IMR-90 (cell line): ENCODE results near the gene TPO. TPM values are rescaled to one million over a fixed set of nuclear protein-coding genes. Genes with fewer than 3 reads are reported as not detected.

Experiments
- ATAC-seq: fragments of 200-7000 bp; cut with Tn5 transposase; 2 replicates; pipeline ENCODE4 v1.9.1; 2020; ENCODE audit warnings: low read depth, mild to moderate bottlenecking, moderate library complexity
- BruUV-seq: library from RNA; stranded (reverse); fragments of 400-500 nt; replicated peaks from 2 replicates; lab custom pipeline; 2021; lab: Mats Ljungman, UMichigan
- CTCF ChIA-PET: fragments of 300-600 bp; formaldehyde crosslinking; extraction: SDS; loops from one replicate; lab custom pipeline; 2021; ENCODE audit warnings: antibody characterized with exemption; lab: Yijun Ruan, JAX
- POLR2A ChIA-PET: fragments of 300-600 bp; sonication (Branson Sonifier 250); formaldehyde crosslinking; loops from one replicate; lab custom pipeline; 2022; ENCODE audit warnings: antibody characterized with exemption; ENCODE audit not compliant: unreplicated experiment; lab: Charles Lee
- DNase-seq: peaks from one replicate; pipeline ENCODE4 v3.0.0; 2013
- H2AFZ ChIP-seq: replicated peaks from 2 replicates; pipeline ENCODE3; 2013; ENCODE audit warnings: low read length, mild to moderate bottlenecking; ENCODE audit not compliant: poor library complexity
- H2AK5ac ChIP-seq: 2 replicates; pipeline ENCODE4 v1.6.1; 2013; ENCODE audit warnings: low read depth, low read length, inconsistent platforms
- H2AK9ac ChIP-seq: replicated peaks from 2 replicates; pipeline ENCODE3; 2013; ENCODE audit warnings: mild to moderate bottlenecking, low read depth, low read length, moderate library complexity; ENCODE audit not compliant: poor library complexity
- H2BK120ac ChIP-seq: 2 replicates; pipeline ENCODE4 v1.6.1; 2013; ENCODE audit warnings: low read depth, low read length, inconsistent platforms
- H2BK15ac ChIP-seq: 3 replicates; pipeline ENCODE4 v1.6.1; 2013; ENCODE audit warnings: low read depth, low read length, inconsistent platforms
- H2BK20ac ChIP-seq: 2 replicates; pipeline ENCODE4 v1.6.1; 2013; ENCODE audit warnings: low read depth, mild to moderate bottlenecking, inconsistent platforms, low read length, moderate library complexity
- H2BK5ac ChIP-seq: 2 replicates; pipeline ENCODE4 v1.6.1; 2013; ENCODE audit warnings: mild to moderate bottlenecking, low read depth, low read length, inconsistent platforms; ENCODE audit not compliant: poor library complexity, severe bottlenecking
- H3K14ac ChIP-seq: replicated peaks from 2 replicates; pipeline ENCODE4 v1.6.1; 2013; ENCODE audit warnings: low read depth, low read length, inconsistent platforms
- H3K18ac ChIP-seq: 2 replicates; pipeline ENCODE4 v1.6.1; 2013; ENCODE audit warnings: low read depth, low read length, control low read depth
- H3K23ac ChIP-seq: 2 replicates; pipeline ENCODE4 v1.6.1; 2013; ENCODE audit warnings: low read depth, low read length, inconsistent platforms
- H3K27ac ChIP-seq: 2 replicates; pipeline ENCODE4 v1.5.1; 2013; ENCODE audit warnings: mild to moderate bottlenecking, control low read depth, low read length; ENCODE audit not compliant: insufficient read depth
- H3K27me3 ChIP-seq: 2 replicates; pipeline ENCODE4 v1.6.1; 2013; ENCODE audit warnings: low read length; ENCODE audit not compliant: control insufficient read depth, insufficient read depth
- H3K36me3 ChIP-seq: 2 replicates; pipeline ENCODE4 v1.6.1; 2013; ENCODE audit warnings: low read length, mixed read lengths; ENCODE audit not compliant: control insufficient read depth, insufficient read depth
- H3K4ac ChIP-seq: 2 replicates; pipeline ENCODE4 v1.6.1; 2013; ENCODE audit warnings: low read depth, low read length, inconsistent platforms
- H3K4me1 ChIP-seq: 2 replicates; pipeline ENCODE4 v1.6.1; 2013; ENCODE audit warnings: low read length, mixed read lengths; ENCODE audit not compliant: control insufficient read depth, insufficient read depth
- H3K4me2 ChIP-seq: 2 replicates; pipeline ENCODE4 v1.6.1; 2013; ENCODE audit warnings: low read depth, mild to moderate bottlenecking, control low read depth, low read length, moderate library complexity
- H3K4me3 ChIP-seq: 2 replicates; pipeline ENCODE4 v1.5.1; 2013; ENCODE audit warnings: low read depth, mild to moderate bottlenecking, control low read depth, low read length, moderate library complexity; ENCODE audit not compliant: insufficient read depth
- H3K56ac ChIP-seq: 2 replicates; pipeline ENCODE4 v1.6.1; 2013; ENCODE audit warnings: low read length, inconsistent platforms; ENCODE audit not compliant: insufficient read depth; ENCODE audit errors: extremely low read depth
- H3K79me1 ChIP-seq, 2 experiments: 2 replicates each; pipeline ENCODE4 v1.6.1; 2013; ENCODE audit warnings: low read length in 2 of 2, inconsistent platforms in 1 of 2, low read depth in 1 of 2
- H3K9ac ChIP-seq: 2 replicates; pipeline ENCODE4 v1.6.1; 2013; ENCODE audit warnings: low read depth, low read length, control low read depth
- H3K9me1 ChIP-seq: 2 replicates; pipeline ENCODE4 v1.6.1; 2013; ENCODE audit warnings: low read length, inconsistent platforms; ENCODE audit not compliant: insufficient read depth
- H3K9me3 ChIP-seq: 2 replicates; pipeline ENCODE4 v1.6.1; 2013; ENCODE audit warnings: low read length; ENCODE audit not compliant: control insufficient read depth, insufficient read depth
- H4K20me1 ChIP-seq: 2 replicates; pipeline ENCODE4 v1.6.1; 2013; ENCODE audit warnings: low read length, inconsistent platforms; ENCODE audit not compliant: insufficient read depth
- H4K5ac ChIP-seq: 2 replicates; pipeline ENCODE4 v1.6.1; 2013; ENCODE audit warnings: mild to moderate bottlenecking, low read depth, low read length, control low read depth
- H4K8ac ChIP-seq, 2 experiments: 2 replicates each; pipeline ENCODE4 v1.6.1; 2013; ENCODE audit warnings: low read depth in 2 of 2, low read length in 2 of 2, control low read depth in 1 of 2, inconsistent platforms in 1 of 2
- H4K91ac ChIP-seq: 2 replicates; pipeline ENCODE4 v1.6.1; 2013; ENCODE audit warnings: low read depth, low read length, inconsistent platforms; ENCODE audit not compliant: insufficient read depth
- BHLHE40 ChIP-seq: fragments of 150-350 bp; IDR thresholded peaks from 2 replicates; pipeline ENCODE4 v1.6.1; 2016; ENCODE audit warnings: mild to moderate bottlenecking, low read depth, low read length
- CHD1 ChIP-seq: IDR thresholded peaks from 2 replicates; pipeline ENCODE4 v1.6.1; 2012; ENCODE audit warnings: low read depth, low read length, improper control_type of control experiment
- CTCF ChIP-seq: conservative IDR thresholded peaks from 2 replicates; pipeline ENCODE4 v1.5.1; 2012; ENCODE audit warnings: mild to moderate bottlenecking, low read depth, low read length, improper control_type of control experiment
- ELK1 ChIP-seq: fragments of 150-350 bp; IDR thresholded peaks from 2 replicates; pipeline ENCODE4 v1.6.1; 2016; ENCODE audit warnings: low read depth, mild to moderate bottlenecking, low read length, moderate library complexity, borderline replicate concordance
- FOS ChIP-seq: fragments of 150-350 bp; IDR thresholded peaks from 2 replicates; pipeline ENCODE4 v1.6.1; 2016; ENCODE audit warnings: low read depth, low read length
- MAZ ChIP-seq: IDR thresholded peaks from 2 replicates; pipeline ENCODE4 v1.6.1; 2012; ENCODE audit warnings: low read depth, mild to moderate bottlenecking, low read length, improper control_type of control experiment, moderate library complexity, borderline replicate concordance
- NFE2L2 ChIP-seq: fragments of 150-350 bp; IDR thresholded peaks from 2 replicates; pipeline ENCODE4 v1.6.1; 2016; ENCODE audit warnings: low read depth, mild to moderate bottlenecking, low read length
- POLR2A ChIP-seq: IDR thresholded peaks from 2 replicates; pipeline ENCODE4 v1.6.1; 2012; ENCODE audit warnings: mild to moderate bottlenecking, low read depth, low read length
- RAD21 ChIP-seq: IDR thresholded peaks from 2 replicates; pipeline ENCODE4 v1.6.1; 2012; ENCODE audit warnings: low read length, improper control_type of control experiment
- RCOR1 ChIP-seq: IDR thresholded peaks from 2 replicates; pipeline ENCODE4 v1.6.1; 2012; ENCODE audit warnings: mild to moderate bottlenecking, low read length, improper control_type of control experiment; ENCODE audit not compliant: insufficient replicate concordance
- SMC3 ChIP-seq: fragments of 150-350 bp; IDR thresholded peaks from 2 replicates; pipeline ENCODE4 v1.6.1; 2016; ENCODE audit warnings: low read depth, mild to moderate bottlenecking, antibody characterized with exemption, low read length, moderate library complexity
- USF2 ChIP-seq: fragments of 150-350 bp; IDR thresholded peaks from 2 replicates; pipeline ENCODE4 v1.6.1; 2017; ENCODE audit warnings: mild to moderate bottlenecking, antibody characterized with exemption, low read length, low read depth
- WGBS, 2 experiments: methylation state at CpG; one replicate each; pipeline versions ENCODE4 v1.1.5 to v1.1.7; 2013; ENCODE audit warnings: missing lambda C conversion rate in 2 of 2; ENCODE audit not compliant: insufficient read length in 1 of 2; ENCODE audit errors: extremely low coverage in 2 of 2; 5-methylcytosine and 5-hydroxymethylcytosine counted together
- dilution Hi-C: fragments of 300-500 bp; cut with HindIII; formaldehyde crosslinking; loops from one replicate; pipeline ENCODE4 v1.14.3; 2018; ENCODE audit warnings: low sequenced_read_pairs; ENCODE audit not compliant: unreplicated experiment
- in situ Hi-C: fragments of 300-500 bp; cut with MboI; formaldehyde crosslinking; loops from 3 replicates; pipeline ENCODE4 v1.14.3; 2019; ENCODE audit warnings: low sequenced_read_pairs, inconsistent platforms, mixed read lengths
- intact Hi-C: fragments of 100-400 bp; cut with micrococcal nuclease; formaldehyde crosslinking; loops from 2 replicates; pipeline ENCODE4 v1.10.0; 2022
- polyA plus RNA-seq, 3 experiments: library from polyadenylated mRNA; depleted of rRNA; stranded (reverse); fragments of >200 nt; gene quantifications; 2 replicates each; pipeline ENCODE4 v1.2.3, GENCODE V29; 2012; ENCODE audit warnings: low replicate concordance in 1 of 3
- total RNA-seq: library from RNA; depleted of rRNA; stranded (reverse); fragments of >200 nt; gene quantifications from 2 replicates; pipeline ENCODE4 v1.2.3, GENCODE V29; 2012

Gene TPO
- total and polyA plus RNA-seq, 2 of the 4 experiments (the other 2 are of a cell fraction): not detected

GRCh38 chr2:1521878-1522830 lies 108.9 kb downstream of the TPO start:
- WGBS, 2 experiments: 78% methylated on average over 13 of the region's 26 CpGs; no CpG with 5 or more reads in 1 of the 2 experiments
- ChIA-PET POLR2A (no interaction called here), CTCF (no interaction called here)
- dilution Hi-C loops: no loop called here
- no peaks in the 10 kb centered on the region for H3K9me3 ChIP-seq
- no peak overlapping the region for H3K14ac ChIP-seq
- no peak overlapping the region for H3K23ac ChIP-seq
- H4K8ac ChIP-seq: no peak overlapping the region
- DNase-seq (no peak), ATAC-seq (no peak)
- no peak overlapping the region for H2AK9ac ChIP-seq
- no peak overlapping the region for H2AK5ac ChIP-seq
- intact Hi-C loops: no loop called here
- in situ Hi-C loops: no loop called here
- no TSS peak for BruUV-seq
- no peak overlapping the region for H3K18ac ChIP-seq
- H3K4me3 ChIP-seq: no peak overlapping the region
- no peak overlapping the region for H2BK20ac ChIP-seq
- H3K9ac ChIP-seq: no peak overlapping the region
- H4K5ac ChIP-seq: no peak overlapping the region
- H3K36me3 ChIP-seq: no peaks in the 10 kb centered on the region
- no peak overlapping the region for H4K91ac ChIP-seq
- no peaks in the 10 kb centered on the region for H3K79me1 ChIP-seq
- H3K4me2 ChIP-seq: no peak overlapping the region
- no peak overlapping the region for H3K27ac ChIP-seq
- no peak overlapping the region for H2AFZ ChIP-seq
- no peak overlapping the region for H3K56ac ChIP-seq
- no peak for TF ChIP-seq NFE2L2
- no peak for TF ChIP-seq ELK1
- no peak for TF ChIP-seq FOS
- no peak for TF ChIP-seq SMC3
- TF ChIP-seq RAD21: no peak
- no peak for TF ChIP-seq USF2
- no peak for TF ChIP-seq RCOR1
- TF ChIP-seq CHD1: no peak
- TF ChIP-seq MAZ: no peak
- TF ChIP-seq POLR2A: no peak
- no peak for TF ChIP-seq CTCF
- no peak for TF ChIP-seq BHLHE40
- H2BK15ac ChIP-seq: no peak overlapping the region
- no peaks in the 10 kb centered on the region for H3K4me1 ChIP-seq
- no peak overlapping the region for H2BK120ac ChIP-seq
- no peak overlapping the region for H3K4ac ChIP-seq
- H4K20me1 ChIP-seq: no peaks in the 10 kb centered on the region
- H2BK5ac ChIP-seq: no peak overlapping the region
- H3K9me1 ChIP-seq: no peaks in the 10 kb centered on the region
- peaks cover 3% of the 10 kb centered on the region; the same call in 1 of the 2 replicates for H3K27me3 ChIP-seq
